Motor neuron (in vitro differentiated cells): ENCODE results near the gene ZNF628. TPM values are rescaled to one million over a fixed set of nuclear protein-coding genes. Genes with fewer than 3 reads are reported as not detected.

ENCODE experiments used
- ATAC-seq, 8 experiments: fragments of 200-7000 bp; cut with Tn5 transposase; replicated peaks in 6 of 8; 2 replicates each; pipeline ENCODE4 v1.8.0; 2021; ENCODE audit warnings: mild to moderate bottlenecking in 8 of 8, moderate library complexity in 8 of 8
- H3K27ac ChIP-seq, 2 donors: fragments of 250-450 bp; sonication (Bioruptor Pico); 2 replicates each; pipeline ENCODE4 v1.9.0; 2021; ENCODE audit warnings: antibody characterized with exemption in 2 of 2, mild to moderate bottlenecking in 2 of 2, moderate library complexity in 1 of 2
- H3K4me1 ChIP-seq, 2 donors: fragments of 250-450 bp; sonication (Bioruptor Pico); replicated peaks in 1 of 2; 2 replicates each; pipeline ENCODE4 v1.6.1; 2021; ENCODE audit warnings: antibody characterized with exemption in 2 of 2, mild to moderate bottlenecking in 2 of 2, moderate library complexity in 1 of 2
- H3K4me3 ChIP-seq, 5 donors: fragments of 250-450 bp; sonication (Bioruptor Pico); 2 replicates each; pipeline ENCODE4 v1.9.0; 2021; ENCODE audit warnings: antibody characterized with exemption in 5 of 5, mild to moderate bottlenecking in 5 of 5, moderate library complexity in 4 of 5
- WGBS, 10 experiments: fragments of 450-650 bp; shearing (Covaris generic); methylation state at CpG; one replicate each; pipeline ENCODE4 v1.0.0; 2022; 5-methylcytosine and 5-hydroxymethylcytosine counted together
- in situ Hi-C, 9 experiments: fragments of 400-800 bp; cut with MboI; loops; one replicate each; pipeline ENCODE4 v1.15.0; 2021; ENCODE audit warnings: low sequenced_read_pairs in 9 of 9, low pct_unique_long_range_greater_than_20kb in 2 of 9; ENCODE audit not compliant: unreplicated experiment in 9 of 9
- total RNA-seq, 8 experiments: library from RNA; unstranded; fragments of 300-600 nt; gene quantifications; 2 replicates each; pipeline versions ENCODE4 v1.2.3 to v1.2.4, GENCODE V29; 2022

Gene ZNF628
- total RNA-seq, 8 experiments from 2014 or later: 1.1 to 5.6 (median 3.6) TPM

- peak overlapping the region; percentile 53 to 87 (median 59) for H3K4me3 ChIP-seq
- 0% methylated on average over 1 to 2 of the region's 57 CpGs; no CpG with 5 or more reads in 8 of the 10 experiments for WGBS, 10 experiments
- in situ Hi-C loops: no loop called here
- H3K27ac ChIP-seq: peak overlapping the region; percentile 59 to 82
- H3K4me1 ChIP-seq: peaks cover 12 to 16% of the 10 kb centered on the region in 2 donors
- ATAC-seq: peak in 5 of 8 experiments; percentile 21 to 52 (median 50)
Observed at GRCh38 chr19:55451965-55452748, 24.3 kb upstream of the ZNF628 start.

GRCh38 chr19:55452749-55453346, 23.6 kb upstream of the ZNF628 start:
- WGBS, 10 experiments: no CpG with 5 or more reads among the region's 34 CpGs
- H3K4me3 ChIP-seq: peak overlapping the region; percentile 53 to 87 (median 59)
- peak overlapping the region; percentile 59 to 82 for H3K27ac ChIP-seq
- in situ Hi-C loops: no loop called here
- peak; percentile 76 to 94 (median 84) for ATAC-seq
- peaks cover 12 to 16% of the 10 kb centered on the region in 2 donors for H3K4me1 ChIP-seq

- 75 to 100% (median 92%) methylated on average over 3 to 6 of the region's 12 CpGs; no CpG with 5 or more reads in 1 of the 10 experiments for WGBS, 10 experiments
- no peak for ATAC-seq
- peaks cover 12 to 20% of the 10 kb centered on the region in 2 donors for H3K4me1 ChIP-seq
- H3K4me3 ChIP-seq: no peak overlapping the region
- in situ Hi-C loops: no loop called here
- H3K27ac ChIP-seq: no peak overlapping the region
Observed at GRCh38 chr19:55453511-55454260, 22.7 kb upstream of the ZNF628 start.

- ATAC-seq: peak in 1 of 8 experiments; percentile 13
- Histone ChIP-seq H3K27ac (no peak overlapping the region), H3K4me1 (peaks cover 13 to 21% of the 10 kb centered on the region in 2 donors), H3K4me3 (no peak overlapping the region)
- 38 to 100% methylated on average over 1 to 2 of the region's 14 CpGs; no CpG with 5 or more reads in 8 of the 10 experiments for WGBS, 10 experiments
- in situ Hi-C loops: no loop called here
Observed at GRCh38 chr19:55454787-55455243, 21.6 kb upstream of the ZNF628 start.

- Histone ChIP-seq H3K27ac (no peak overlapping the region), H3K4me1 (peaks cover 21 to 29% of the 10 kb centered on the region in 2 donors), H3K4me3 (no peak overlapping the region)
- WGBS, 10 experiments: 92% methylated on average over 2 of the region's 11 CpGs; no CpG with 5 or more reads in 9 of the 10 experiments
- ATAC-seq: no peak
- in situ Hi-C loops: no loop called here
Observed at GRCh38 chr19:55455576-55456235, 20.7 kb upstream of the ZNF628 start.

- in situ Hi-C loops: no loop called here
- no peak for ATAC-seq
- H3K4me1 ChIP-seq: peaks cover 22 to 30% of the 10 kb centered on the region in 2 donors
- no peak overlapping the region for H3K4me3 ChIP-seq
- H3K27ac ChIP-seq: no peak overlapping the region
- WGBS, 10 experiments: 84 to 94% methylated on average over 4 to 10 of the region's 14 CpGs; no CpG with 5 or more reads in 8 of the 10 experiments
Observed at GRCh38 chr19:55456347-55456746, 20.1 kb upstream of the ZNF628 start.

- no peak overlapping the region for H3K27ac ChIP-seq
- 54 to 95% (median 73%) methylated on average over 2 to 11 of the region's 16 CpGs for WGBS, 10 experiments
- peaks cover 22 to 30% of the 10 kb centered on the region in 2 donors for H3K4me1 ChIP-seq
- no peak for ATAC-seq
- in situ Hi-C loops: no loop called here
- no peak overlapping the region for H3K4me3 ChIP-seq
Observed at GRCh38 chr19:55457683-55458457, 18.5 kb upstream of the ZNF628 start.

- no peak for ATAC-seq
- Histone ChIP-seq H3K4me1 (peaks cover 15 to 22% of the 10 kb centered on the region in 2 donors), H3K27ac (peak overlapping the region in 1 of 2 donors; percentile 96), H3K4me3 (peak overlapping the region in 3 of 5 donors; percentile 67 to 88 (median 86))
- WGBS, 10 experiments: 0 to 60% (median 18%) methylated on average over 1 to 4 of the region's 8 CpGs; no CpG with 5 or more reads in 5 of the 10 experiments
- in situ Hi-C loops: no loop called here
Observed at GRCh38 chr19:55459551-55459949, 16.9 kb upstream of the ZNF628 start.

- Histone ChIP-seq H3K4me1 (peaks cover 15 to 22% of the 10 kb centered on the region in 2 donors), H3K27ac (peak overlapping the region in 1 of 2 donors; percentile 96), H3K4me3 (peak overlapping the region; percentile 58 to 88 (median 78))
- ATAC-seq: no peak
- in situ Hi-C loops: no loop called here
- WGBS, 10 experiments: 0 to 39% (median 28%) methylated on average over 2 to 11 of the region's 16 CpGs
Observed at GRCh38 chr19:55459950-55460657, 16.3 kb upstream of the ZNF628 start.

GRCh38 chr19:55460670-55461258, 15.7 kb upstream of the ZNF628 start:
- H3K4me3 ChIP-seq: peak overlapping the region; percentile 58 to 88 (median 78)
- peak overlapping the region; percentile 86 to 96 for H3K27ac ChIP-seq
- ATAC-seq: peak; percentile 32 to 57 (median 48)
- H3K4me1 ChIP-seq: peaks cover 15 to 22% of the 10 kb centered on the region in 2 donors
- in situ Hi-C loops: no loop called here
- 0 to 20% (median 2%) methylated on average over 1 to 6 of the region's 24 CpGs; no CpG with 5 or more reads in 5 of the 10 experiments for WGBS, 10 experiments
